SJSA1 (cell line): ENCODE results near the gene TNNI2. TPM values are rescaled to one million over a fixed set of nuclear protein-coding genes. Genes with fewer than 3 reads are reported as not detected.

ENCODE experiments used
- DNase-seq, 2 experiments: peaks; one replicate each; pipeline ENCODE4 v3.0.0-alpha.2; 2015 to 2020; ENCODE audit warnings: low spot score in 2 of 2, low read depth in 1 of 2
- H3K27ac ChIP-seq: fragments of 250-450 bp; sonication (Bioruptor Pico); 2 replicates; pipeline ENCODE4 v1.5.1; 2020; ENCODE audit warnings: mild to moderate bottlenecking, moderate library complexity
- H3K27me3 ChIP-seq: fragments of 250-450 bp; sonication (Bioruptor Pico); replicated peaks from 2 replicates; pipeline ENCODE4 v1.5.1; 2020; ENCODE audit warnings: mild to moderate bottlenecking, moderate library complexity
- H3K36me3 ChIP-seq: fragments of 250-450 bp; sonication (Bioruptor Pico); 2 replicates; pipeline ENCODE4 v1.5.1; 2020; ENCODE audit warnings: mild to moderate bottlenecking
- H3K4me1 ChIP-seq: fragments of 250-450 bp; sonication (Bioruptor Pico); replicated peaks from 2 replicates; pipeline ENCODE4 v1.6.1; 2021; ENCODE audit warnings: mild to moderate bottlenecking
- H3K4me3 ChIP-seq: fragments of 250-450 bp; sonication (Bioruptor Pico); 2 replicates; pipeline ENCODE4 v1.5.1; 2020; ENCODE audit warnings: mild to moderate bottlenecking
- H3K9me3 ChIP-seq: fragments of 250-450 bp; sonication (Bioruptor Pico); replicated peaks from 2 replicates; pipeline ENCODE4 v1.5.1; 2020; ENCODE audit warnings: mild to moderate bottlenecking
- total RNA-seq: library from RNA; depleted of rRNA; stranded (reverse); fragments of >200 nt; shearing (Covaris generic); gene quantifications from 2 replicates; pipeline ENCODE4 v1.2.3, GENCODE V29; 2014; rRNA removed

TNNI2 gene
- total RNA-seq, 1 experiment from 2014 or later: not detected

- Histone ChIP-seq H3K9me3 (no peaks in the 10 kb centered on the region), H3K27me3 (0 out of 2 replicates have a peak, but pooled peaks cover 4% of the 10 kb centered on the region), H3K4me3 (no peak overlapping the region), H3K36me3 (no peaks in the 10 kb centered on the region), H3K4me1 (no peaks in the 10 kb centered on the region), H3K27ac (no peak overlapping the region)
- no peak for DNase-seq
These were observed 48.9 kb downstream of the TNNI2 start for GRCh38 chr11:1887451-1888346.

DNA sequence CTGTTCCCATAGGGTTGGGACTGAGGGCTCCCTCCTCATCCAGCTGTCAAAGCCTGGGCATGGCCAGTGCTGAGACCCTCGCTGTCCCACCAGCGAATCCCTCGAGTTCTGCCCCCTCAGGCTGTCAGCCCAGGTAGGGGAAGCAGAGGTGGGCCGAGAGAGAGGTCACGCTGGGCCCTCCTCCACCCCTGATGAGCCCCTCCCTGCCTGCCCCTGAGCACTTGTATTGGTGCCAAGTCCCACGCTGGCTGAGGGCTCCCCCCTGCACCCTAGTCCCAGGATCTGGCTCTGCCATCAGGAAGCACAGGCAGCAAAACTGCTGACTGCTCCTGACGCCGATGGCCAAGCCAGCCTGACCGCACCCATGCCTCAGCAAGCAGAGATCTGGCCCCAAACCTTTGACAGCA lies 49.6 kb downstream of the TNNI2 start:
- DNase-seq: no peak
- H3K36me3 ChIP-seq: no peaks in the 10 kb centered on the region
- H3K9me3 ChIP-seq: no peaks in the 10 kb centered on the region
- no peak overlapping the region for H3K4me3 ChIP-seq
- no peaks in the 10 kb centered on the region for H3K4me1 ChIP-seq
- 0 out of 2 replicates have a peak, but pooled peaks cover 4% of the 10 kb centered on the region for H3K27me3 ChIP-seq
- no peak overlapping the region for H3K27ac ChIP-seq

GRCh38 chr11:1888811-1889210 lies 50.0 kb downstream of the TNNI2 start:
- Histone ChIP-seq H3K4me1 (no peaks in the 10 kb centered on the region), H3K9me3 (no peaks in the 10 kb centered on the region), H3K27ac (no peak overlapping the region), H3K27me3 (0 out of 2 replicates have a peak, but pooled peaks cover 4% of the 10 kb centered on the region), H3K4me3 (no peak overlapping the region), H3K36me3 (no peaks in the 10 kb centered on the region)
- DNase-seq: no peak

DNA sequence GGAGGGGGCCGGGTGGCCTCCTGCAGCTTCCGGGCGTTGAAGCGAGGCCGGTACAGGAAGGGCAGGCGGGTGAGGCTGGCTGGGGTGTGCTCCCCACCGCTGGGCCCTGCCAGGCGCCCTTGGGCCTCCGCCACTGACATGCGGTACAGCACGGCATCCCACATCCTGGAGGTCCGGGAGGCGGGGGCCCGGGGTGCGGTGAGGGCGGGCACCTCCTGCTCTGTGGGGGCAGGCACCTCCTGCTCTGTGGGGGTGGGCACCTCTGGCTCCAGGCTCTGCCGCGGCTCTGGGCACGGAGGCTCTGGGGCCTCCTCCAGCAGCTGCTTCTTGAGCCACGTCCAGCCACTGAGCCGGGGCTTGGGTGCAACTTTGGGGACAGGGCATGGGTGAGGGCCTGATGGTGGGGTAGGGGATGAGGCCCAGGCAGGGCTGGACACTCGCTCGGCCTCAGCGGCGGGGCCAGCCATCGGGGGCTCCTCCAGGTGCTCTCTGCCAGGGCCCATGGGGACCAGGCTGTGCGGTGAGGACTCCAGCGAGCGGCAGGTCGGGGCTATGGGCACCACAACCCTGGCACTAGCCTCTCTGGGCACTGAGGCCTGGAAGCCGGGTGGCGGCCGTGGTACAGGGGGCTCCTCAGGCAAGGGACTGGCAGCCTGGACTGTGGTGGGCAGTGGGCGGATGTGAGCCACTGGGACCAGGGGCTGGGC lies 50.6 kb downstream of the TNNI2 start:
- no peaks in the 10 kb centered on the region for H3K9me3 ChIP-seq
- no peaks in the 10 kb centered on the region for H3K36me3 ChIP-seq
- H3K4me1 ChIP-seq: no peaks in the 10 kb centered on the region
- peak in 1 of 2 experiments; percentile 40 for DNase-seq
- H3K27me3 ChIP-seq: 0 out of 2 replicates have a peak, but pooled peaks cover 4% of the 10 kb centered on the region
- H3K27ac ChIP-seq: no peak overlapping the region
- H3K4me3 ChIP-seq: no peak overlapping the region

DNA sequence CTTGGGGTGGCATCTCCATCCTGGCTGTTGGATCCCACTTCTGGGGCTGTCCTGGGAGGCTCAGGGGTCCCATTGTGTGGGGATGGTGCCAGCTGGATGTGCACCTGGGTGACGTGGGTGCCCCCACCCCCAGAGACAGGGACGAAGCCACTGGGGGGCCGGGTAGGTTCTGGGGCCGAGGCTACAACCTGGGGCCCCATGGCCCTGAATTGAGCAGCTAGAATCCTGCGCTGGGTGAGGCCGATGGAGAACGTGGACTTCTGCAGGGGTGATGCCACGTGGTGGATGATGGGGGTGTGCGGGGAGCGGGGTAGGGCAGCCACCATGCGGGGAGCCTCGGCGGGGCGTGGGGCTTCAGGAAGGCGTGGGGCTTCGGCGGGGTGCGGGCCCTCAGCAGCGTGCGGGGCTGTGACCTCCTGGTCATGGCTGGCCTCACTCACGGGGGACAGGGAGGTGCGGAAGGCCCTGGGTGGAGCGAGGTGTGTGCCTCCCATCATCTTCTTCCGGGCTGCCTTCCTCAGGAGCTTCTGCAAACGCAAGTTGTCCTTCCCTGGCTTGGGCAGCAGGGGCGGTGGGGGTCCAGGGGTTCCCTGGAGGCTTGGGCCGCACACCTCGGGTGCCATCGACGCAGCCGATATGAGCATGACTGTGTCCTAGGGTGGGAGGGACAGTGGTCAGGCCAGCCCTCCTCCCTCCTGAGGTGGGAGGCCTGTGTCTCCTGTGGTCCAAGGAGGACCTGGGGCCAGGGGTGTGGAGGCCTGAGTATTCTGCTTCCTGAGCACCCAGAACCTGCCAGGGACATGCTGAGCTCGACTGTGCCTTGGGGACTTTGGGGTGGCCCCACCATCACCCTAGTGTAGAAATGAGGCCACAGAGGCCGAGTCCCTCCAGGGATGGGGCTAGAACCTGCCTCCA lies 51.4 kb downstream of the TNNI2 start:
- DNase-seq: peak in 1 of 2 experiments; percentile 39
- no peaks in the 10 kb centered on the region for H3K4me1 ChIP-seq
- 0 out of 2 replicates have a peak, but pooled peaks cover 4% of the 10 kb centered on the region for H3K27me3 ChIP-seq
- H3K9me3 ChIP-seq: no peaks in the 10 kb centered on the region
- no peak overlapping the region for H3K27ac ChIP-seq
- H3K4me3 ChIP-seq: no peak overlapping the region
- H3K36me3 ChIP-seq: no peaks in the 10 kb centered on the region

Other genes with a start within 250 kb of the TNNI2 start
- not detected in 2 replicates for gene KRTAP5-2, start 240.7 kb upstream of the TNNI2 start, total RNA-seq
- gene KRTAP5-3, start 230.5 kb upstream of the TNNI2 start, total RNA-seq: not detected in 2 replicates
- gene KRTAP5-4, start 216.8 kb upstream of the TNNI2 start, total RNA-seq: not detected in 2 replicates
- not detected in 2 replicates for gene KRTAP5-5, start 209.2 kb upstream of the TNNI2 start, total RNA-seq
- gene KRTAP5-6, start 141.8 kb upstream of the TNNI2 start, total RNA-seq: not detected in 2 replicates
- gene IFITM10, start 88.4 kb upstream of the TNNI2 start, total RNA-seq: 0.05 TPM in 1 of 2 replicates, not detected in the other
- gene CTSD, start 75.1 kb upstream of the TNNI2 start, total RNA-seq: 245 and 253 TPM in 2 replicates
- 0.06 TPM in 1 of 2 replicates, not detected in the other for gene SYT8, start 4.0 kb upstream of the TNNI2 start, total RNA-seq
- 0.50 and 3.4 TPM in 2 replicates for gene LSP1, start 14.1 kb downstream of the TNNI2 start, total RNA-seq
- gene PRR33, start 52.9 kb downstream of the TNNI2 start, total RNA-seq: not detected in 2 replicates
- 7.5 and 8.0 TPM in 2 replicates for gene TNNT3, start 80.7 kb downstream of the TNNI2 start, total RNA-seq
- gene MRPL23, start 108.4 kb downstream of the TNNI2 start, total RNA-seq: 155 and 244 TPM in 2 replicates
- not detected in 2 replicates for gene H19, start 158.9 kb downstream of the TNNI2 start, total RNA-seq